ENCODE data around the gene COBLL1.

COBLL1 gene

DNA sequence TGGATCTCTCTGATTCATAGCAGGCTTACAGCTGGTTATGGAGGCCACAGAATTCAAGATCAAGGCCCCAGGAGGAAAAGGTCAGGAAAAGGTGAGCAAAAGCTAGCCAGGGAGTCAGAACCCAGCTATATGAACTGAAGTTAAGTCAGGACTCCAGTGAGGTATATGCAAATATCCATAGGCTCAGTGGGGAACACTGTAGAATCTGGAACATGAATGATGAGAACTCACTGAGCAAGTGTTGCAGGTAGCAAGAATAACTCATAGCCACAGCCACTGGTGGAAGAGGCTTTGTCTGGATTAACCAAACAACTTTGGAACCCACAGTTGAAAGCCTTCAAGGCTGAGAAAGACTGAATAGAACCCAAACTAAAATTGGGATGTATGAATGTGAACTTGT, 24.7 kb downstream of the COBLL1 start:
- no peak for DNase-seq (ENCODE audit: low spot score)

DNA sequence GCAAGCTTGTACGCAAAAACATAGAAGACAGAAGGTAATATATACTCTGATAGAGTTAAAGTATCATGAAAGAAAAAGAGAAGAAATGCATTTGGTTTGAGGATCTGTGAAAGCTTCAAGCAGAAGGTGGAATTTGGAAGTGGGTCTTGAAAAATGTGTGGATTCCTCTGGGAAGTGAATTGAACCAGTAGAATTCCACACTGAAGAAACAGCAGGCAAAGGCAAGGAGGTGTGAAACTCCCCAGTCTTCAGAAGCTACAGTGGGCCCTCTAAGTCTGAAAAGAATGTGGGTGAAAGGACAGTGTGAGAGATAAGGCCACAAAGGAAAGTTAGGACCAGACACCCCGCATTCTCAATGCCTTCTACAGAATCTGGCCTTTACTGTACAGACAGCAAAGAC, 25.6 kb downstream of the COBLL1 start:
- no peak for DNase-seq (ENCODE audit: low spot score)

DNA sequence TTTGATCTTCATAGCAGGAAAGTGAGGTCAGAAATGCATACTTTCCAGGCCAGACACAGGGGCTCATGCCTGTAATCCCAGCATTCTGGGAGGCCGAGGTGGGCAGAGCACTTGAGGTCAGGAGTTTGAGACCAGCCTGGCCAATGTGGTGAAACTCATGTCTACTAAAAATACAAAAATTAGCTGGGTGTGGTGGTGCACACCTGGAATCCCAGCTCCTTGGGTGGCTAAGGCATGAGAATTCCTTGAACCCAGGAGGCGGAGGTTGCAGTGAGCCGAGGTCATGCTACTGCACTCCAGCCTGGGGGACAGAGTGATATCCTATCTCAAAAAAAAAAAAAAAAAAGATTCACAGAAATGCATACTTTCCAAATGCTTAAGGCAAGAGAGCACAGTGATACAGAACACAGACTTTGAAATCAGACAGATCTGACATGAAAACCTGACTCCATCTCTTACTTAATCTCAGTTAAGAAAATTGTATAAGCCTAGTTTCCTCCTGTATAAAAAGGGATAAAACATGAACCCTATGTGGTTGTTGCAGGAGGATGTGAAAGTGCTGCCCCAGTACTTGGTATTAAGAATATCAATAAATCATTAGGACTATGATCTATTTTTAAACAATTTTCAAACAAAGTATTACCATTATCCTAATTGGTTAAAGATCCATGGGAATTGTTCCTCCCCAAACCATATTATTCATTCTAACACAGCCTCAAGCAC, 26.4 kb downstream of the COBLL1 start:
- no peak for DNase-seq (ENCODE audit: low spot score)

DNA sequence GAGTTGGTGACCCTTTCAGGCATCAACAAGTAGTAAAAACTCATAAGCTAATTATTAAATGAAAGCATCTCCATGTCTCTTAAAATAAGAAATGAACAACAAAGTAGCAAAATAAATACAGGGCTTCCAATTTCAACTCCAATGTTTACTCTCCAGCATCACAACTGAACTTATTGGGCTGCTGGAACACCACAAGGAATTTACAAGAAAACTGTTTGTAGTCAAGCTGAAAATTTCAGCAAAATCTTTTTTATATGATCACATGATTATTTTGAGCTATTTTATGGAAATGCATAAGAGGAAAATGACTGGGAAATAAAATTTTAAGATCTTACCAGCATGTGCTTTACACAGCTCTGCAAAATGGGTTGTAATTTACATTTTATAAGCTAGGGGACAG, 28.1 kb downstream of the COBLL1 start:
- no peak for DNase-seq (ENCODE audit: low spot score)

DNA sequence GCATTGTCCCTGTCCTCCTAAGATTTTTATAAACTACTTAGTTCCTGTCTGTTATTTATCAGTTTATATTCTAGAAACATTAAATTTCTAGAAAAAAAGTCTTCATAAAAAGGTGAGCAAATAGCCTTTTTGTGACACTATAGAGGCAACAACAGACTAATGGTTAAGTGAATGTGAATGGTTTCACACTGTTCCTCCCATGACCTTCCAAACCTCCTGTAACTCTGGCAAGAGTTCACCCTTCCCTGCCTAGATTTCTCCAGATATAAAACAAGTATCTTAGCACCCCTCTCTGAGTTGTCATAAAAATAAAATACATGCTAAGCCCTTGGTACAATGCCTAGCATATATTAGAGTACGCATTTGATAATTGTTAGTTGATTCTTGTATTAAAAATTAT, 29.2 kb downstream of the COBLL1 start:
- no peak for DNase-seq (ENCODE audit: low spot score)

DNA sequence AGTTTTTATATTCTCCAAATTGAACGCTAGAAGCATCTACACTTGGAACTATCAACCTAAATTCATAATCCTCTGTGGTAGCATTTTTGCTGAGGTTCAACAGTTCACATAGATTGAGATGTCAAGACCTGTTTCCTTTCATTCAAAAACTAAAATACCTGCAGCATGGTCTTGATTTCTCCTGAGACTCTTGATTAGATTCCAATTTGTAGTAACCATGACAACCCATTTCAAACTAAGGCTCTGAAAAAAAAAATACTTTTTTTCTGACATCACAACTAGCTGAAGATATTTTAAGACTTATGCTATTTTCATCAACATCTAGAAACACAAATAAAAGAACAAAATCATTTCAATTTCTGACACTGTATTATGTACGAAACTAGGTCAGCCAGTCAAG, 29.8 kb downstream of the COBLL1 start:
- DNase-seq (ENCODE audit: low spot score), result no peak

DNA sequence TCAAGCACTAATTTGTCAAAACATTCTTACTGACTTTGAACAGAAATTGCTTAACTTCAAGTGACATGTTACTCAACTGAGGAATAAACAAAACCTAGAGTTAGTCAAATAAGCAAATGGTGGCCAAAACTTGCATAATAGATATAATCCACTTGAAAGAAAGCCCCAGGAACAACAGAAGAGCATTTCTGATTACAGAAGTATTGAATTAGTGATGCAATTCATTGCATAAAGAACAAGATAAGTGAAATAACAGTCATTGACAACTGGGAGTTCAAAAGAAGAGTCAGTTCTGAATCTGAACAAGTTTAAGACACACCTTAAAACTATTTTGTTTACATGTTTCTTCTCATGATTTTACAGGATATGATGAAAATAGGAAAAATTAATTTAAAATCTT, 30.8 kb downstream of the COBLL1 start:
- DNase-seq (ENCODE audit: low spot score), result no peak

DNA sequence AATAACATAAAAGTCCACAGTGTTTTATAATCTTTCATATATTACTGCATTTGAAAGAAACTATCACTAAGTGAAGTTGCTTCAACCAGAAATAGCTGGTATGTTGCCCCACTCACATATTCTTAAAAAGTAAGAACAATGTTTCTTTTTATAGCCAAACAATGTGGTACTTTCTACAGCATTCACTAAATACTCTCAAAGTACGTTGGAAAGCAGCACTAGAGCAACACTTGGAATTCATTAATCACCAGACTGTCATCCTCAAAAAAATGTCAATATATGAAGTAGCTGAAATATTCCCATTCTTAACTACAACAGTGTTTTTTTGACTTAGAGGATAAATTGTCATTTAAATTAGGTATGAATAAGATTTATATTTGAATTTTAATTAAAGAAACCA, 32.8 kb downstream of the COBLL1 start:
- no peak for DNase-seq (ENCODE audit: low spot score)

DNA sequence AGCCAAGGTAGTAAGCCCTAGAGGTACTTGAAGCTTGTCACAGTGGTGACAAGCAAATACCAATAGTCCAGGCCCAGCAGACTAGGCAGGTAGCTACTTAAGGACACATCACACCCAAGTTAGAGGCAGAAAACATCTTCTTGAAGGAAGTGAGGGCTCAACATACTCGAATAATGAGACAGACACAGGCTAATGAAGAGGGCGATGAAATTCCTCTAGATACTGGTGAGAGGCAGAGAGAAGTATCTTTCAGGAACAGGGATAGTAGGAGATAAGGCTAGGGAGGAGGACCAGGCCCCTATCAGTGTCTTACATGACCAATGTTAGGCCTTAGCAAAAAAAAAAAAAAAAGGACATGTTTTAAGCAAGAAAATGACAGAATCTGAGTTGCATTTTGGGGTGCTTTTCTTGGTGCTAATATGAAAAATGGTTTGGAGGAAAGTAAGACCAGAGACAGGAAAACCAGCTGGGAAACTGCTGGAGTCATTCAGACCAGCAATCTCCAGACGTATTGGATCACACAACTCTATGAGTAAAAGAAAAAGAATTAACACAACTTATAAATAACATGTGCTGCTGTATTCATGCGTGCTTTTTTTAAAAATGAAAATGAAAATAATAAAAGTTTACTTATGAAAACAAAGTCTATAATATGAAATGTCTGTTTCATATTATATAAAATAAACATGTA, 37.7 kb downstream of the COBLL1 start:
- no peak for DNase-seq (ENCODE audit: low spot score)

DNA sequence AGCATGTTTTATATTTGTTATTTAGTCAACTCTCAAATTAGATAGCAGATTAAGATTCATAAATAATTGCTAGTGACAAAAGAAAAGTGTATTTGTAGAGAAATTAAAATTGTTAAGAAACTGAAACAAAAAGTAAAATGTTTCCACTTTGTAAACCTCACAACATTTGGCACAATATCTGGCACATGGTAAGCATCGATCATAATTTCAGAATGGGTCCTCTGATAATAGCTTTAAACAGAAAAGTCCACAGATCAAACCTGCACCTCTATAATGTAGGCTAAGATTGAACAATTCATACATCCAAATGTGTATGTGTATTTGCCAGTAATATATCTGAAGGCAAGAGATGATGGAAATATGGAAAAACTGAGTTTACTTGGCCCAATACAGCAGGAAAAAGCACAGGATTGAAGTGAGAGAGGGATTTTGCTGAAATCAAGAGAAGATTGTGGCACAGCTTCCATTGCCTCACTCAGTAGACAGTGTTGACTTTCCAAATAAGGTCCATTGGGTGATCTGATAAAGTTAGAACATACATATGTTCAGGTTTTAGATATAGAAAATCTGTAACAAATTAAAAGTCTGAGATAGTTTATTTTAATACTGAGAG, 39.4 kb downstream of the COBLL1 start:
- no peak for DNase-seq (ENCODE audit: low spot score)

DNA sequence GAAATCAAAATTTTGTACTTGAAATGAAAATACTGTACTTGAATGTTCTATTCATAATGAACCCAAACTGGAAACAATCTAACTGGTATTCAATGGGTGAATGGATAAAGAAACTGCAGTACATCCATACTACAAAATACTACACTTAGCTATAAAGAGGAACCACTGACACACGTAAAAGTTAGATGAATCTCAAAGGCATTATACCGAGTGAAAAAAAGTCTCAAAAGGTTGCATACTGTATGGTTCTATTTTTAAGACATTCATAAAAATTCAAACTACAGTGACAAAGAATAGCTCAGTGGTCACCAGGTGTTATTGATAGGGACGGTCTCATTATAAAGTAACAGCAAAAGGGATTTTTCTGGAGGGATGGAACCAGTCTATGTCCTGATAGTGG, 41.1 kb downstream of the COBLL1 start:
- DNase-seq (ENCODE audit: low spot score), result no peak

DNA sequence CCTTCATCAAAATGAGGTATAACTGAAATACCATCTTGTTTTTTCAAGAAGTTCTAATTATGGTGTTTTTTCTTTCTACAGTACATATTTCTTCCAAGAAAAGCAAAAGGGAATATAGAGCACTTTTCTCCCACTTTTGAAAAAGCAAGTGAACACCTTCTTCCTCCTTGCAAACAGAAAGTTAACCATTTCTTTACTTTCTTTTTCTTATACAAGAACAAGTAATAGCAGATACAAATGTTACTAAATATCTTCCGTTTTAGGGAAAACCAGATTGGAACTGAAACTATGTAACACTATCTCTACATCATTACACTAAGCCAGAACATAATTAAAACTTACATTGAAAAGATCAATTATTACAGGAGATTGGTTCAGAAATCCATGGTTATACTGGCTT, 44.0 kb downstream of the COBLL1 start:
- DNase-seq (ENCODE audit: low spot score), result no peak

DNA sequence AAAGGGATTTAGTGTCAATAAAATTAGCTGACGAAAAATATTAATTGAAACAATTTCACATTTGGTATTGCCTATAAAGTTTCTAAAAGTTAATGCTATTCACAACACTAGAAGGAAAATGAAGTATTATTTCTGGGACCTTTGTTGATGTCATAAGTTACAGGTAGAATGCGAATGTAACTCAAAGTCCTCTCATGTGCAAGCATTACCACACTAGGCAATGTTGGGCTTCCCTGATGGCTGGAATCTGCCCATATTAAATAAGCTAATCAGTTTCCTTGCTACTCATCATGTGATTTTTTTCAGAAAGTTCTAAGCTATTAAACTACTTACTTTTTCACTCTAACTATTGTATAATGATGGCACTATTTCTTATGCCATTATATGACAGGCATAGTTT, 44.6 kb downstream of the COBLL1 start:
- no peak for DNase-seq (ENCODE audit: low spot score)

DNA sequence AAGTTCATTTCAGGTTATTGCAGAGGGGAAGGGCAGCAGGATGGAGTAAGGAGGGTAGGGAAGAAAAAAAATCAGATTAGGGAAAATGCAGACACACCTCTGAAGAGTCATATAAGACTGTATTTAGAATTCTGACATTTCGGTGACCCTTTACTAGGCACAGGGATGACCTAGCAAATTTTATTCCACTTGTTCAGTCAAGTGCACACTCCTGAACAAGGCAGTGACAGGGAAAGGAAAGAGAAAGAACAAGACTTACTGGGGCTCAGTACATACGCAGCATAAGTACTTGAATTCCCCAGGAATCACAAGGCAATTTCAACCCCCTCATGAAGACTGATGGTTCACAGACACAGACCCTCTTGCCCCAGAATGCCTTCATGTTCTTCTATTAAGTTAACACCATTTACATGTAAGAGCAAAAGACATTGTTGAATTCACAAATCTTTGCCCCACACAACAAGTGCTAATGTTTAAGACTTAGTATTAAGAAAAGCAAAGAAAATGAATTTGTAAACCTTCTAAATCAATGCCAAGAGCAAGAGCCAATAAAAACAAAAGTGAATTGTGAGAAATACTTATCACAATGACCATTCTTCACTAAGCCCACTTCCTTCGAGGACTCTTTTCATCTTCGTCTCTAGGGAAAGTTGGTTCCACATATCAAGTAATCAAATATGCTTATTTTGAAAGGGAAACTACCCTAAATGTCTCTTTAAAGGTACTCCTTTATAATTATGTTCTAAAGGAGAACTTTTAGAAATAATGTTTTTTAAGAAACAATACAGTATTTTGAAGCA, 47.0 kb downstream of the COBLL1 start:
- no peak for DNase-seq (ENCODE audit: low spot score)

DNA sequence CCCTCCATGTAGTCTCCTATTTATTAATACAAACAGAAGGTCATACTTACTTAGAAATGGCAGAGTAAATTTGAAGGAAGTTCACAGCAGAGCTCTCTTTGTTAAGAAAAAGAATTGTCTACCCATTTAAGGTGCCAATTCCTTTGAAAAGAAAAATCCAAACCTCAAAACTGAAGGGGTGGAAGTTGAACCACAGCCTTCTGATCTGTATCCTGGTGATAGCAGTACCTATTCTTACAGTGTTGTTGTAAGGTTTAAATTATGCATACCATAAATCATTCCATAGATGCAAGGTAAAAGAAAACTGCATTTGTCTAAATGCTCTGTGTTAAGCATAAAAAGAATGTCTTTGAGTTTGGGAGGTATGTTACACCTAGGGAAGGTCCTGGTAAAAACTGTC, 47.6 kb downstream of the COBLL1 start:
- DNase-seq (ENCODE audit: low spot score), result no peak

DNA sequence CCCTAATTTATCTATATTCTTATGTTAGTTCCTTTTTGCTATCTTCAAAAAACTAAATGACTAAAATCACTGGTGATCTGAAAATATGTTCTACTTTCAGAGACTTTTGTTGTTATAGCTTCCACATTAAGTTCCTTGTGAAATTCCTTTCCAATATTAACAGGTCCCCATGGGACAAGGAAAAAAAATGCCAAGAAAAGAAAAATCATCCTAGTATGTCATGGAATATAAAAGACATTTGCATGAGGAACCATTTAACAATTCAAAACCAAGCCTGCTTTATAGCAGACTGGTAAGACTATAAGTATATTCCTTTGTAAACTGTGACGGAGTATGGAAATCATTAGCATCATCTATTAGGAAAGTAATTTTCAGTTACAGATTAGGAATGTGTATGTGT, 48.1 kb downstream of the COBLL1 start:
- no peak for DNase-seq (ENCODE audit: low spot score)

DNA sequence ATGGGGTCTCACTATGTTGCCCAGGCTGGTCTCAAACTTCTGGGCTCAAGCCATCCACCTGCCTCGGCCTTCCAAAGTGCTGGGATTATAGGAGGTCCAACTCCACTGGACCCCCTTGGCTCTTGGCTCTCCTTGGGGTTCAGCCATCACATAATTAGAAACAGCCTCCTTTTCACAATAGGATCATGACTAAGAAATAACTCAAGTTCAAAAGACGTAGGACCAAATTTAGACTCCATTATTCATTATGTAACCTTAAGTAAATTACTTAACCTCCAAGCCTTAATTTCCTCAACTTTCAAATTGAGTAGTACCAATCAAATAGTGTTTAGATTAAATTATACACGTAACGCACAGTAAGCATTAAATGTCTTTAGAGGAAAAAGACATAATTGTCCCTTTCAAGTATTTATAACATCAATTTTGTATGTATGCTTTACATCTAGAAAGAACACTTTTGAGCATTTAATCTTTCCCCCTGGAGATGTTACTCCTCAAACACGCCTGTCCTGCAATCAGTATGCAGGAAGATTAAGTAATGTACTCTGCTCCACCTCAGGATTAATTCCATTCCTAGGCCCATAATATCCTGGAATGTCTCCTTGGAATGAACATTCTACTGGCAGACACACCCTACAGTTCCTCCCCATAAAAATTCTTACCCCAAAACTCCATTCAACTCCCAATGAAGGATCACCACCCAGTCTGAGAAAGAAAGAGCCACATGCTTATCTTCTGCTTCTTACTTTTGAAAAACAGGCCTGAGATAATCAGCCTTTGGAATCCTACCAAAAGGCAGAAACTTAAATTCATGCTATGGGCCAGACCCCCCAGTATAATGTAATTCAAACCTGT, 49.1 kb downstream of the COBLL1 start:
- no peak for DNase-seq (ENCODE audit: low spot score)

DNA sequence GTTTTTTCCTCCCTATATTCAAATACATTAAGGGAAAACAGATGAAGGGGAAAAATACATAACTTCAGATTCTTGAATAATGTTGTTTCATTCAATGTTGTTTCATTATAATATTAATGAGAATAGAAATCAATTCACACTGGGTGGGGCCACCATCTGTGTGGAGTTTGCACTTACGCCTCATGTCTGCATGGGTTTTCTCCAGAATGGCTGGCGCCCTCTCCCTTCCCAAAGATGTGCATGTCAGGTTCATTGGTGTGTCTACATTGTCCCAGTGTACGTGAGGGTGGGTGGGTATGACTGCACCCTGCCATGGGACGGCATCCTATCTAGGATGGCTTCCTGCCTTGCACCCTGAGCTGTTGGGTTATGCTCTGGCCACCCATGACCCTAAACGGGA, 51.7 kb downstream of the COBLL1 start:
- DNase-seq (ENCODE audit: low spot score), result no peak

DNA sequence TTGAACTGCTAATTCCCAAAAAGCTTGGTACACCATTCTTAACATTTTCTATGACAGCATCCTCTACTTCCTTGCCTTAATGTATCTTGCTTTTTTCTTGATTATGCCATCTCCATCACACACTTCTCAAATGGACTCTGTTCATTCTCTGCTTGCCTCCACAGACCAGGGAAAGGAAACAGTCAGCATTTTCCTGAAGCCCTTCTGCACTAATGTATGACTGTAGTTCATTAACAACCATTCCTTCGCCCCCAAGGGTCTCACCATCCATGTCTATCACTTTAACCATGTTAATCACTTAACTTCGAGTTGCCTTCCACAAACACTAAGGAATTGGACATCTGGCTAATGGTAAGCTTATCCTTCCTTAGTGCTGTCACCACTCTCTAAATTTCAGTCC, 54.8 kb downstream of the COBLL1 start:
- DNase-seq (ENCODE audit: low spot score), result no peak

DNA sequence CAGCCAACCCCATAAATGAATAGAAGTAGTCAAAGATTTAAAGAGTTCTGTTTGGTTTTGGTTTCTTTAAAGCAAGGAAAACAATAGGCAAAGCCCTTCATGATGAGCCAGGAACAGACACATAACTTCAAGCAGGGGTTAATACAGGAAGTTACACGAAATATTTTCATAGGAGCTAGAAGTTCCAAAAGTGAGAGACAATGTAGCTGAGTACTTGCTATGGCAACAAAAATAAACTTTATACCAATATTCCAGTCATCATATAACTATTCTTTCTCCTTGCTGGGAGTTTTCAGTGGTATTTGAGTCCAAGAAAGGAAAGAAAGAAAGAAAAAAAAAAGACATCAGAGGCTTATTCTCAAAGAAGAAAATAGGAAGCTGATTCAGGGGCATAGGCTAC, 56.2 kb downstream of the COBLL1 start:
- no peak for DNase-seq (ENCODE audit: low spot score)

DNA sequence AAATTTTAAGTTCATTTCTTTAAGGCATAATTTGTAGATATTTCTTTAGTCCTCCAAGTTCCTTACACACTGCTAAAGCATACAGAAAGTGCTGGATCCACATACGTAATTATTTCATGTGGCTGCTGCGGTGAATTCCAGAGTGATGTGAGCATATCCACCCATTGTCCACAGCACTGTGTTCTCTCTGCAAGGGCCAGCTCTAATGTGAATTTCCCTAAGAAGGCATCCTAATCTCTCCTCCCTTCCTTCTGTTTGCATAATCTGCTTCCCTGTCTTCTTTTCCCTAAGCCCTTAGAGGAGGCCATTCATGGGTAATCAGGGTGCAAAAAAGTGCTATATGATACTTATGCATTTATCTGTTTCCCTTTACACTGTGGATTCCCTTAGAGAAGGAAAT, 57.2 kb downstream of the COBLL1 start:
- DNase-seq (ENCODE audit: low spot score), result no peak

DNA sequence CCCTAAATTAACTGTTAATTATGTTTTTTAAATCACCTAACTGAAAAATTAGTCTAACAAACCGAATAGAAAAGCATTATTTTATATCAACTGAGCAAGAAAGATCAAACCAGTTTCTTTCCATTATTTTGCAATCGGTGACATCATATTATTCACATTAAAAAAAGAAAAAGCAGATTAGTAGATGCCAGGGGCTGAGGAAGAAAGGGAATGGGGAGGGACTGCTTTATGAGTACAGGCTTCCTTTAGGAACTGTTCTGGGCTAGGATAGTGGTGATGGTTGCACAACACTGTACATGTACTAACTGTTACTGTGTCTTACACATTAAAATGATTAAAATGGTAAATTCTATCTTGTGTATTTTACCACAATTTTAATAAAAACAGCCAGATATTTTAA, 59.3 kb downstream of the COBLL1 start:
- DNase-seq (ENCODE audit: low spot score), result no peak
